GM12878 (cell line): ENCODE results near the gene DEK. TPM values are rescaled to one million over a fixed set of nuclear protein-coding genes. Genes with fewer than 3 reads are reported as not detected.

ENCODE experiments used
- ATAC-seq: fragments of 200-7000 bp; cut with Tn5 transposase; 3 replicates; pipeline ENCODE4 v1.9.1; 2020; ENCODE audit warnings: mild to moderate bottlenecking, moderate library complexity
- BruUV-seq: library from RNA; stranded (reverse); fragments of 400-500 nt; replicated peaks from 2 replicates; lab custom pipeline; 2021; lab: Mats Ljungman, UMichigan
- CTCF ChIA-PET: fragments of 300-600 bp; sonication (Branson Sonifier 250); formaldehyde crosslinking; extraction: SDS; loops from one replicate; lab custom pipeline; 2021; ENCODE audit warnings: inconsistent platforms; lab: Yijun Ruan, JAX
- POLR2A ChIA-PET: fragments of 350-600 bp; formaldehyde crosslinking; extraction: SDS; loops from one replicate; lab custom pipeline; 2021; ENCODE audit warnings: inconsistent platforms; lab: Charles Lee
- RAD21 ChIA-PET: fragments of 300-600 bp; sonication (Branson Sonifier 250); formaldehyde crosslinking; loops from one replicate; lab custom pipeline; 2023; ENCODE audit warnings: antibody characterized with exemption; ENCODE audit not compliant: unreplicated experiment; lab: Charles Lee
- SMC1A ChIA-PET: fragments of 300-600 bp; sonication (Branson Sonifier 250); formaldehyde crosslinking; loops from one replicate; lab custom pipeline; 2023; ENCODE audit not compliant: unreplicated experiment, uncharacterized antibody; lab: Charles Lee
- DNase-seq: peaks from one replicate; pipeline ENCODE4 v3.0.0-alpha.2; 2011; ENCODE audit warnings: low read depth, low spot score
- FAIRE-seq: peaks from 3 replicates; lab custom pipeline; 2011; peaks lifted over from hg19 to GRCh38; lab: Jason Lieb, UNC
- H2AFZ ChIP-seq: 2 replicates; pipeline ENCODE4 v1.6.0; 2011; ENCODE audit warnings: low read depth, low read length, control low read depth; ENCODE audit not compliant: control insufficient read depth
- H3K27ac ChIP-seq: 2 replicates; pipeline ENCODE4 v1.5.1; 2011; ENCODE audit warnings: control low read depth; ENCODE audit not compliant: control insufficient read depth, insufficient read depth
- H3K27me3 ChIP-seq, 2 experiments: replicated peaks in 1 of 2; 2 replicates each; pipeline versions ENCODE4 v1.6.0 to v1.6.1; 2011; ENCODE audit warnings: low read length in 1 of 2; ENCODE audit not compliant: control insufficient read depth in 2 of 2, insufficient read depth in 2 of 2
- H3K36me3 ChIP-seq, 2 experiments: 2 replicates each; pipeline ENCODE4 v1.5.1; 2011; ENCODE audit warnings: low read length in 1 of 2; ENCODE audit not compliant: control insufficient read depth in 2 of 2, insufficient read depth in 2 of 2
- H3K4me1 ChIP-seq: 2 replicates; pipeline ENCODE4 v1.6.1; 2011; ENCODE audit warnings: mild to moderate bottlenecking, low read length, moderate library complexity, mixed read lengths; ENCODE audit not compliant: control insufficient read depth, insufficient read depth
- H3K4me2 ChIP-seq: 2 replicates; pipeline ENCODE4 v1.6.0; 2011; ENCODE audit warnings: control low read depth; ENCODE audit not compliant: control insufficient read depth, insufficient read depth
- H3K4me3 ChIP-seq: fragments of 200-600 bp; sonication (generic); 2 replicates; pipeline ENCODE4 v1.5.1; 2016
- H3K79me2 ChIP-seq: 2 replicates; pipeline ENCODE4 v1.6.0; 2011; ENCODE audit warnings: low read length; ENCODE audit not compliant: control insufficient read depth, insufficient read depth
- H3K9ac ChIP-seq: 2 replicates; pipeline ENCODE4 v1.8.0; 2011; ENCODE audit warnings: low read length, control low read depth, mixed read lengths; ENCODE audit not compliant: control insufficient read depth, insufficient read depth
- H3K9me3 ChIP-seq: replicated peaks from 3 replicates; pipeline ENCODE4 v1.5.1; 2011; ENCODE audit warnings: mild to moderate bottlenecking, low read length; ENCODE audit not compliant: control insufficient read depth, insufficient read depth
- H4K20me1 ChIP-seq: 2 replicates; pipeline ENCODE4 v1.6.0; 2011; ENCODE audit not compliant: control insufficient read depth, insufficient read depth
- BCL11A ChIP-seq: IDR thresholded peaks from 2 replicates; pipeline ENCODE4 v1.6.1; 2011; ENCODE audit warnings: low read depth, low read length
- EGR1 ChIP-seq, 2 experiments: IDR thresholded peaks; 1 replicate in 1 of 2; 2 replicates in 1 of 2; pipeline ENCODE4 v1.6.1; 2011 to 2012; ENCODE audit warnings: low read depth in 2 of 2, low read length in 2 of 2, borderline replicate concordance in 1 of 2, mild to moderate bottlenecking in 1 of 2, moderate library complexity in 1 of 2
- NFXL1 ChIP-seq: fragments of 450-650 bp; IDR thresholded peaks from 2 replicates; pipeline ENCODE4 v1.6.1; 2017; ENCODE audit warnings: antibody characterized with exemption, mild to moderate bottlenecking, borderline replicate concordance
- NR2C1 ChIP-seq: fragments of 450-650 bp; IDR thresholded peaks from 2 replicates; pipeline ENCODE4 v1.6.1; 2017; ENCODE audit warnings: antibody characterized with exemption, mild to moderate bottlenecking, moderate library complexity
- SMC3 ChIP-seq: IDR thresholded peaks from 2 replicates; pipeline ENCODE4 v1.6.1; 2011; ENCODE audit warnings: low read length, improper control_type of control experiment, borderline replicate concordance
- TBL1XR1 ChIP-seq: IDR thresholded peaks from 2 replicates; pipeline ENCODE4 v1.6.1; 2012; ENCODE audit warnings: low read depth, low read length, improper control_type of control experiment
- TCF12 ChIP-seq: IDR thresholded peaks from 2 replicates; pipeline ENCODE4 v1.6.1; 2011; ENCODE audit warnings: low read depth, mild to moderate bottlenecking, low read length
- ZNF207 ChIP-seq: fragments of 450-650 bp; IDR thresholded peaks from 2 replicates; pipeline ENCODE4 v1.6.1; 2014; ENCODE audit warnings: antibody characterized with exemption, mild to moderate bottlenecking, borderline replicate concordance
- WGBS: methylation state at CpG from one replicate; pipeline ENCODE4 v1.1.6; 2016; ENCODE audit warnings: low lambda C conversion rate; ENCODE audit not compliant: insufficient replicate concordance, insufficient coverage; ENCODE audit errors: missing lambda C conversion rate; 5-methylcytosine and 5-hydroxymethylcytosine counted together
- in situ Hi-C: fragments of 300-500 bp; cut with MboI; formaldehyde crosslinking; loops from 9 replicates; pipeline ENCODE4 v1.14.3; 2018; ENCODE audit warnings: mixed read lengths
- intact Hi-C: fragments of 100-400 bp; cut with micrococcal nuclease; formaldehyde crosslinking; loops from one replicate; pipeline ENCODE4 v1.14.2; 2022; ENCODE audit not compliant: unreplicated experiment
- polyA plus RNA-seq, 11 experiments: library from polyadenylated mRNA; depleted of rRNA in 4 of 11; unstranded in 6 of 11; stranded (reverse) in 5 of 11; fragments of >200 nt; fragmentation: Nextera tagmentation in 4 of 11; fragmentation: Illumina TruSeq in 1 of 11; extraction: Ambion mirVana in 4 of 11; extraction: Trizol in 1 of 11; gene quantifications; 1 replicate in 1 of 11; 2 replicates in 10 of 11; pipeline versions ENCODE4 v1.2.1 to v1.2.3, GENCODE V29; 2011 to 2016; ENCODE audit warnings: inconsistent platforms in 2 of 11, missing spikeins in 2 of 11, low read depth in 1 of 11
- total RNA-seq, 4 experiments: library from RNA; depleted of rRNA in 3 of 4; stranded (reverse); fragments of >200 nt in 3 of 4; fragmentation: Illumina TruSeq in 1 of 4; extraction: Trizol in 1 of 4; gene quantifications; 2 replicates each; pipeline versions ENCODE4 v1.2.1 to v1.2.3, GENCODE V29; 2013 to 2021
- TF ChIP-seq, protein P1 (sequence below): fragments of 450-650 bp; IDR thresholded peaks from 2 replicates; pipeline ENCODE4 v1.6.1; 2017; ENCODE audit warnings: mild to moderate bottlenecking, low read depth, inconsistent platforms; ENCODE audit not compliant: poor library complexity, severe bottlenecking

DEK gene
- total and polyA plus RNA-seq, 10 of the 15 experiments (the other 5 are each of a cell fraction or from before 2014, with no cell fraction given): 111 to 346 (median 196) TPM

DNA sequence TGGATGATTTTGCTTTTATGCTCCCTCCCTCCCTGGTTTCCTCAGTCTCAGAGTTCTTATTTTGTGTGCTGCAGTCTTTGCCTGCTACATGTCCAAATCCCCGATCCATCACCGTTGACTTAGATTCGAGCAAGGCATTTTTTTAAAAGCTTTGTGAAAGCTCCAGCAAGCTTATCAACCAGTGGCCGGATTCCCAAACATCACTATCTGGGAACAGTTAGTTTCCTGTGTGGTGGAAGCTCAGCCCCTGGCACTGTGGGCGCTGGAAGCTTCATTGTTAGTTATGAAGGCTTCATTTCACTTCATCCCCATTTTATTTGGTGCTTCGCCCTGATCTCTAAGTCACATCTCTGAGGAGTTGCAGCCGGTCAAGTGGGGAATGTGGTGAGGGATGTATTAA is 44.7 kb downstream of the DEK start:
- RAD21 ChIA-PET: no interaction called here

More for the DNA sequence above, 44.7 kb downstream of the DEK start:
- H3K9ac ChIP-seq: no peak overlapping the region
- no peak for ATAC-seq
- intact Hi-C loops: no loop called here
- no peak overlapping the region for H2AFZ ChIP-seq
- no peak overlapping the region for H3K4me2 ChIP-seq
- no peaks in the 10 kb centered on the region for H3K27me3 ChIP-seq
- 81% methylated on average over 7 of the region's 7 CpGs for WGBS
- no peak for FAIRE-seq
- in situ Hi-C loops: no loop called here
- no peak overlapping the region for H3K27ac ChIP-seq
- CTCF ChIA-PET: no interaction called here
- H3K9me3 ChIP-seq: no peaks in the 10 kb centered on the region; the same call in 2 of the 3 replicates
- POLR2A ChIA-PET: no interaction called here
- no peak for TF ChIP-seq BCL11A
- TF ChIP-seq TBL1XR1: no peak
- TF ChIP-seq, protein P1, sequence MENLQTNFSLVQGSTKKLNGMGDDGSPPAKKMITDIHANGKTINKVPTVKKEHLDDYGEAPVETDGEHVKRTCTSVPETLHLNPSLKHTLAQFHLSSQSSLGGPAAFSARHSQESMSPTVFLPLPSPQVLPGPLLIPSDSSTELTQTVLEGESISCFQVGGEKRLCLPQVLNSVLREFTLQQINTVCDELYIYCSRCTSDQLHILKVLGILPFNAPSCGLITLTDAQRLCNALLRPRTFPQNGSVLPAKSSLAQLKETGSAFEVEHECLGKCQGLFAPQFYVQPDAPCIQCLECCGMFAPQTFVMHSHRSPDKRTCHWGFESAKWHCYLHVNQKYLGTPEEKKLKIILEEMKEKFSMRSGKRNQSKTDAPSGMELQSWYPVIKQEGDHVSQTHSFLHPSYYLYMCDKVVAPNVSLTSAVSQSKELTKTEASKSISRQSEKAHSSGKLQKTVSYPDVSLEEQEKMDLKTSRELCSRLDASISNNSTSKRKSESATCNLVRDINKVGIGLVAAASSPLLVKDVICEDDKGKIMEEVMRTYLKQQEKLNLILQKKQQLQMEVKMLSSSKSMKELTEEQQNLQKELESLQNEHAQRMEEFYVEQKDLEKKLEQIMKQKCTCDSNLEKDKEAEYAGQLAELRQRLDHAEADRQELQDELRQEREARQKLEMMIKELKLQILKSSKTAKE: no peak
- TF ChIP-seq ZNF207: no peak
- no peak for TF ChIP-seq SMC3
- no peak for TF ChIP-seq EGR1 (IDR thresholded peaks at IDR 0.05; ENCODE audit: borderline replicate concordance in 1 of 2, low read depth in 2 of 2, low read length in 2 of 2)
- TF ChIP-seq NR2C1: no peak
- no peak for TF ChIP-seq NFXL1
- no peak for TF ChIP-seq TCF12
- TF ChIP-seq, all 136 proteins: peak for 0
- Histone ChIP-seq H4K20me1 (no peaks in the 10 kb centered on the region), H3K4me3 (no peak overlapping the region), H3K36me3 (peaks cover 0 to 11% of the 10 kb centered on the region in 2 experiments; a peak in 2 of 4 replicates), H3K79me2 (no peaks in the 10 kb centered on the region), H3K4me1 (peaks cover 24% of the 10 kb centered on the region)
- no TSS peak for BruUV-seq
- SMC1A ChIA-PET: interaction anchor here (1.2 kb wide), 1 partner anchor 27 kb away, joined by 3 read pairs; no protein-coding TSS in a partner anchor
- no peak for DNase-seq
